Raji (cell line): ENCODE data around the gene SLIT1.

Experiments
- POLR2A ChIP-seq: IDR thresholded peaks from 2 replicates; pipeline ENCODE4 v1.6.1; 2011; ENCODE audit warnings: low read depth, low read length, control low read depth; ENCODE audit not compliant: insufficient read depth

The SLIT1 gene

DNA sequence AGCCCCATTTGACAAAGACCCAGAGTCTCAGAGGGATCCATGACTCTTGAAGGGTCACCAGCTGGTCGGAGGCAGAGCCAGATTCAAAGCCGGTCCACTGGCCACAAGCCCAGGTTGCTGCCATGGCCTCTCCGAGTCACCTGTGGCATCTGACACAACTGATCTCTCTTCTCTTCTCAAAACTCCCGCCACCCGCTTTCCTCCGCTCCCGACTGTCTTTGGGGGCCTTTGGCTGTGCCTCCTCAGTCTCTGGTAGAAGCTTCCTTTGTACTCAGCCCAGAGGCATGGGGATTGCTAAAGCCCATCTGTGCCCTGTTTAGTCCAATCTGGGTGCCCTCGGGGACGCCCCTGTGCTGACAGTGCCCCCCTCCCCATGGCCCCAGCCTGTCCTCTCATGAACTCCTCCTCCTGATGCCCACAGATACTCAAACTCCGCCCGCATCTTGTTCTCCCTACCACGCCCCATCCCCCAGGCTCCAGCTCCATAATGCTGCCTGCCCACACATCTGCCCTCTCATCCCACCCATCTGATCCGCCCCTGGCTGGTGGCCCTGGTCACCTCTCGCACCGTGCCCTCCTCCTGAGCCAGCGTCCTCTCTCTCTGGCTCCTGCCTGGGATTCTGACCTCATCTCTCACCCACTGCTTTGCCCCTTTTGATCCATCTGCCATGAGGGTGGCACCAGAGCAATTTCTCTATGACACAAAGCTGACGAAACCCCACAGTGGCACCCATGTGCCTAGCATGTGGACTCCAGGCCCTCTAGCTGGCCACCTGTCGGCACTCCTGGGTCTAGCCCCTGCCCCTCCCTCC is 150.6 kb downstream of the SLIT1 start:
- no peak for TF ChIP-seq POLR2A

DNA sequence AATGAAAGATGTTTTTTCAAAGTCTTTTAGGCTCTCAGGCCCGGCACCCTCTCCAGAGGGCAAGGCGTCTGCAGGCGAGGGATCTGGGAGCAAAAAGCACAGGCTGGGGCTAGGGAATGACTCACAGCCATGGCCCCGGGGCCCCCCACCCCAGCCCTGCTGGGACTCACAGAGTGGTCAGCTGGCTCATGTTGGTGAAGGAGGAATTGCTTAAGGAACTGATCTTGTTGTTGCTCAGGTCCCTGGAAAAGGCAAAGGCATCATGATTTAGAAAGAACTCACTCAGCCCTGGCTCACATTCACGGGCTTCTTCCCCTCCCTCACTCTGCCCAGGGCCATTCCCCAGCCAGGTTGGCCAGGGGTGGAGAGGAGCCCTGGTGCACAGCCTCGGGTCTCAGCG is 151.5 kb downstream of the SLIT1 start:
- TF ChIP-seq POLR2A, result no peak

DNA sequence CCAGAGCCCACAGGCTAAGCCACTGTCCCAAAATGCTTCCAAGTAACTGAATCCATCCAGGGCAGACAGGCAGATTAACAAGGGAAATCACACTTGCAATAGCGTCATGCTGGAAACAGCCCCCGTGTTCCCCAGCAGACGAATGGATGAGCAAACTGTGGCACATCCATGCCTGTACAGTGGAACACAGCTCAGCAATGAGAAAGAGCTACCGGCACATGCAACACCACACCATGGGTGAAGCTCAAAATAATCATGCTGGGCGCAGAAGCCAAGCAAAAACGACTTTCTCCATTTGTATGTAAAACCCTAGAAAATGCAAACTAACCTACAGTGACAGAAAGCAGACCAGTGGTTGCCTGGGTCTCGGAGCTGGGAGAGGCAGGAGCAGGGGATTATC is 153.1 kb downstream of the SLIT1 start:
- TF ChIP-seq POLR2A, result no peak

DNA sequence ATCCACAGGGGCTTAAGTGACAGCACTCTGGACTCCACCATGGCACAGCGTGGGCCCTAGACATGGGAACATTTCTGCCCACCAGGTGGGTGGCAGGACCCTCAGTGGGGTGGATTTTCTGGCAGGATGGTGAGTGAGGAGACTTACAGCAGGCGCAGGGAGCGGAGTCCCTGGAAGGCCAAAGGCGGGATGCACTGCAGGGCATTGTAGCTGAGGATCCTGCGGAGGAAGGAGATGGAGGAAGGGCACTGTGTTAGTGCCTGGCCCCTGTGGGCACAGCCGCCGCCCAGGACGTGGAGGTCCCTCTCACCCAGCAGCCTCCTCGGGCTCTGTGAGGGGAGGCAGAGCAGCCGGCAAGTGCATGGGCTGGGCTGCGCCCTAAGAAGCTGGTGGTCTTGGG is 154.3 kb downstream of the SLIT1 start:
- TF ChIP-seq POLR2A, result no peak

DNA sequence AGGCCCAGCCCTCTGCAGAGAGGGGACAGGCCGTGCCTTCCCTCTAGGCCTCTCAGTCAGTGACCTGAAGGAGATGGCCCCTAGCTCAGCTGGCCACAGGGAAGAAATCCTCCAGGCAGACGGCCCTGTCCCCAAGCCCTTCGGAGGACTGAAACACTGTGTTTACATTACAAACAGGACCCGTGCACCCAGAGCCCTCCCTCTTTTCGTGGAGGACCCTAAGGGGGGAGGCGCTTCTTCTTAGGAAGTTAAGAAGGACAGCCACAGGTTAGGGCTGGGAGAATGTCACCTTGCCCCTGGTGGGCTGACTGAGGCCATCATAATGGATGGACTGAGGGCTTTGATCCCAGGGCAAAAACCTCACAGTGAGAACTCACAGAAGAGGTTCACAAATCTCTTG is 154.9 kb downstream of the SLIT1 start:
- TF ChIP-seq POLR2A, result no peak

DNA sequence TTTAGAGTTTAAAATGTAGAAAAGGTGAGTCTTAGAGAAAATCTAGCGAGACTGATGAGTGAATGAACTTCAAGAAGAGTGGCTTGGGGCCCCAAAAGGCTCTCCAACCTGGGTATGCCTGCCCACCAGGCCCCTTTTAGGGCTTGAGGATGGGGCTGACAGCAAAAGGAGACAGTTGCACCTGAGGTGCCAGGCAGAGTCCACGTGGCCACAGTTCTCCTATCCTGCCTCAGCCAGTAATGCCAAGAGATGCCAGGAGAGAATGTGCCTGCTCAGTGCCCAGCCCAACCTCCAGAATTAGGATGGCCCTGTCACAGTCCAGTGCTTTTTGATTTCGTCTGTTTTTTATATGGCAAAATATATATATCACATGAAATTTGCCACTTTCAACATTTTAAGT is 156.5 kb downstream of the SLIT1 start:
- no peak for TF ChIP-seq POLR2A

DNA sequence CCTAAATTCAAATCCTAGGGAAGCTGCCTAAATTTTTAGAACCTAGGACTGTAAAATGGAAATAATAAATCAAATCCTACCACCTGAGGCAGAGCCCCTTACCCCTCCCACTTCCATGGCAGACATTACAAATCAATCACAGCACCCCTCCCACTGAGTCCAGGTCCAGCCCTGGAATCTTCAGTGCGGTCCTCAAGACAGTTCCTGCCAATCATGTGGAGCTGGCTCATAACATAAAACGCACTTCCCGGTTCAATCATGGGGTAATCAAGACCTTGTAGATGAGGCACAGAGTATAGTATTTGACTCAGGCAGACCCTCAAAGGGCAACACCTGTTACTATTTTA is 157.0 kb downstream of the SLIT1 start:
- no peak for TF ChIP-seq POLR2A

DNA sequence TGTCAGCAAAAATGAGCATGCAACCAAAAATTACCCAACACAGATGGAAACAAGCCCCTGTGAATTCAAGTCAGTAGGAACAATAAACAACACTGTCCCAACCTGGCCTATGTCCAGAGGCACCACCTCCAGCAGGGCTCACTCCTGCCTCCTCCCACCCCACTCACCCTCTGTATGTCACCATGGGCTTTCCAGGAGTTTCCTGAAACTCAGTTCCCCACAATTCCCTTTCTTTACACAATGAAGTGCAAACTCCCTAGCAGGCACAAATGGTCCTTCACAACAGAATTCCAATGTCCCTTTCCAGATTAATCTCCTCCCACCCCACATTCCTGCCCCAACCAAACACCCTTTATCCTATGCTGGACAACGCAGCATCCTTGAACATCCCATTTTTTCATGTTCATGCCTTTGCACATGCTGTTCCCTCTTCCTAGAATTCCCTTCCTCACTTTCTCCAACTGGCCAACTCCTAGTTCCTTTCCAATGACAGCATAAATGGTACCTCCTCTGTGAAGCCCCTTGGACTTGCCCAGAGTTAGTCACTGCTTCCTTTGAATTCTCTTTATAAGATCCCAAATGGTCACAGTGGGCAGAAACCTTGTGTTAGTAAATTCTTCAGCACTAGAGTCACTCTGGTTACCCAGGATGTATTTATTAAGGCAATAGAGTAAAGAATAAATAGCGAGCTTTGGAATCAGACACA is 157.5 kb downstream of the SLIT1 start:
- TF ChIP-seq POLR2A, result no peak

DNA sequence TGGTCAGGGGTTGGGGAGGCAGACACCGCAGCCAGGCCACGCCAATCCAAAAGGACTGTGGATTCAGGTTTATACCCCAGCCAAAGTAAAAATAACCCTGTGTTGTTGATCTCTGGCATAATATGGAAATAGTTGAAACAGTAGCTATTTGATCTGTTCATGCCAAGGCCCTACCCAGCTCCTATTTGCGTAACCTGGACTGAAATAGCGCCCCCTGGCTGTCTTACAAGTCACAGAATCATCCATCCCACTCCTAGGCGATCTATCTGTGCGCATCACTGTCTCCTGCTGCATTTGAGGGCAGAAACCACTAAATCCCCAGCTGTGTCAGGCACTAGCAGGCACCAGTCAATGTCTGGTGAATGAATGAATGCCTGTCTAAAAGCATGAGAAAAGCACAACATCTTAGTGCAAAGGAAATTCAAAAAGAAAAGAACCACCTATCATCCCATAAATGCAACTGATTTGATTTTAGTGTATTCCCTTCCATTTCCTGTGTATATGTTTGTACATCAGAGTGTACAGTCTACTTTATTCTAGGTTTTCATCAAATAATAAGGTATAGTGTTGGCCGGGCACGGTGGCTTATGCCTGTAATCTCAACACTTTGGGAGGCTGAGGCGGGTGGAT is 160.0 kb downstream of the SLIT1 start:
- no peak for TF ChIP-seq POLR2A

DNA sequence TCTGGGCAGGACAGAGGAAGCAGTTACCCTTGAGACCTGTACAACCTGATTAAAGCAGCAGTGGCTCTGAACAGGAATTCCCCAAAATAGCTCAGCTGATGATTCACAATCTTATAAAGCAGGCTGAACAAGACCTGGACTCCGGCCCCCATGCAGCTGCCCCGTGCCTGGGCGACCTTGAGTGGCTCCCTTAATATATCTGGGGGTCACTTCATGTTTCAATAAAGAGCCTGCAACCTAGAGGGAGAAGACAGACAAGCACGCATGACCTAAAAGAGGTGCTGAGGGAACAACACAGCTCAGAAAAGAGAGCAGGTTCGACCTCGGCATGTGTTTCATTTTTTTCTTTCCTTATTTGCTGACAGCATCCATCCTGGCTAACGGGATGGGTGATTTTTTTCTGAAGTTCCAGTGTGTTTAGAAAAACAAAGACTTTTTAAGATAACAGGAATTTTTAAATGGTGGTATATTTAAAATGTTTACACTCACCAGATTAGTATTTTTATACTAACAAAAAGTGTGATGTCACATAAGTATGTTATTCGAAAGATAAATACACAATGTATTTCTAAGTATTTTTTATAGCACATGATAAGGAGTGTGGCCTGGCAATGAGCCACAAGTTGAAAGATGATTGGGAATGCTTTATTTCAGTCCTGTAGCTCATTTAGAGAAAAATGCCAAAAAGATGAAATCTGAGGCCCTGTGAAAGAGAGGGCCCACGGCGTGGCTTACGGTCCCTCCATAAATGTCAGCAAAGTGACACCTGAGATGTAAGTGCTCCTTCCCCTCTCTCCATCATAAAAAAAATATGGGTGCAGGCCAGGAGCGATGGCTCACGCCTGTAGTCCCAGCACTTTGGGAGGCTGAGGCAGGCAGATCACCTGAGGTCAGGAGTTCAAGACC is 161.3 kb downstream of the SLIT1 start:
- no peak for TF ChIP-seq POLR2A

DNA sequence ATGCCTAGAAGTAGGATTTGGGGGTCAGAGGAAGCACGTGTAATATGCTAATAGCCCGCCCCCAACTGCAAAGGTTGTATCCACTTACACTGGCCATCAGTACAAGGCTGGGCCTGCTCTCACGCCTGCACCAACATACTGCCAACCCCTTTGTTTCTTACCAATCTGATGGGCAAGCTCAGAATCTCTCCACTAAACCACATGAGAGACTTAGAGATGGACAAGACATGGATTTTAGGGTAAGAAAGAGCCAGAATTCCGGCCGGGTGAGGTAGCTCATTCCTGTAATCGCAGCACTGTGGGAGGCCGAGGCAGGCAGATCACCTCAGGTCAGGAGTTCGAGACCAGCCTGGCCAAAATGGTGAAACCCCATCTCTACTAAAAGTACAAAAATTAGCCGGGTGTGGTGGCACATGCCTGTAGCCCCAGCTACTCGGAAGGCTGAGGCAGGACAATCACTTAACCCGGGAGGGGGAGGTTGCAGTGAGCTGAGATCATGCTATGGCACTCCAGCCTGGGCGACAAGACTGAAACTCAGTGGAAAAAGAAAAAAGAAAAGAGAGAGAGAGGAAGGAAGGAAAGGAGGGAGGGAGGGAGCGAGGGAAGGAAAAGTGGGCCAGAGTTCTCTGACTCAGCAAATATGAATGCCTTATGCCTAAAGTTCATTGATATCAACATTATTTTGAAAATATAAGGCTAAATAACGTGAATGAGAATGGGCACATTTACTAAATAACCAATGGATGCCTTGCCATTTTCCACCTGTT is 162.2 kb downstream of the SLIT1 start:
- no peak for TF ChIP-seq POLR2A

DNA sequence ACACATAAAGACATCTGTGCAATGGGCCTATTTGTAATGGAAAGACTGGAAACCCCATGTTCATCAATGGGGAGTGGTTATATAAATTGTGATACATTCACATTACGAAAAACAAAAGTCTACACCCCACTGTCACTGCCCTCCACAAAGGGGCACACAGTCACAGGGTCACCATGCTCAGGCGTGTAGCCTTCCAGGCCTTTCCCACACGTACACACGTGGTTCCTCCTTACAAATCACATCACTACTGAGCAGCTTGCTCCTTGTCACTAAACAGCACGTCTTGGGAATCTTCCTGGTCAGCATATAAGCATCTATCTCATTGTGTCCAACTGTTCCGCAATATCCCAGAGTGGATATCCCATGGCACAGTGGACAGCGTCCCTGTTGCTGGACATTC is 163.1 kb downstream of the SLIT1 start:
- TF ChIP-seq POLR2A, result no peak

DNA sequence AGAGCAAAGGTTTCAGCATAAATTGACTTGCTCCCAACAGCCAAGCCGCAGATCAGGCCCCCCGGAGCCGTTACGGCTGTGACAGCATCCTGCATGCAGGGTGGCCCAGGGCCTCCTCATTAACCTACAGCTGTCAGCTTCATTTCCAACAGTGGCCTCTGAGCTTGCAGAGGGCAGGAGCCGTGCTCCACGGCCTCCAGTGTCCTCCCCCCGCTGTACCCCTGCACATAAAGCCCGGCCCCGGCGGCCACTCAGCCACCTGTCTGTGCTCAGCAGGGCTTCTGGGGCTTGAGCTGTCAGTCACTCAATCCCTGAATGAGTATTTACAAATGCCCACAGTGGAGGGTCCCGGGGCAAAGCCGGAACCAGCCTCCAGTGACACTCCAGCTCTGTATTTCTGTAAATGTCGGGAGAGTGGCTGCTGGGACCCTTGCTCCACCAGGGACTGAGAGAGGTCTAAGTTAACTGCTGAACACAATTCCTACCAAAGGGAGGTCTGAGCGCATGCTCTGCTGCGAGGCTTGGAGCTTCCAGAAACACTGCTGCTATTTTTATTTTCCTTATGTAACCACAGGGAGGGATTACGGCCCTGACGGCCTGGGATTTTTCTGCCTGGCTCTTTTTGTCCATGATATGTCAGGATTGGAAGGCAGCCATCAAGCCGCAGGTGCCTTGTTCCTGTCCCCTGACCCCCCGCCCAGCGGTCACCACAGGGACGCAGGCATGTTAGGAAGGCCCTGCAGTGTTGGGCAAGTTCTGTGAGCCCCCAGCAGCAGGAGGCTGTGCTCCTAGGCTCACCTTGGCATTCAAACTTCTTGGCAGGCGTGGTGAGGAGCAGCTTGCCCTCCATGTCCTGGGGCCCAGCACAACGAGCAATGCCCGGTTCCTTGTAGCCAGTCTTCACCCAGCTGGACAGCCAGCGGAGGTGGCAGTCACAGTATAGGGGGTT is 165.0 kb downstream of the SLIT1 start:
- TF ChIP-seq POLR2A, result no peak

DNA sequence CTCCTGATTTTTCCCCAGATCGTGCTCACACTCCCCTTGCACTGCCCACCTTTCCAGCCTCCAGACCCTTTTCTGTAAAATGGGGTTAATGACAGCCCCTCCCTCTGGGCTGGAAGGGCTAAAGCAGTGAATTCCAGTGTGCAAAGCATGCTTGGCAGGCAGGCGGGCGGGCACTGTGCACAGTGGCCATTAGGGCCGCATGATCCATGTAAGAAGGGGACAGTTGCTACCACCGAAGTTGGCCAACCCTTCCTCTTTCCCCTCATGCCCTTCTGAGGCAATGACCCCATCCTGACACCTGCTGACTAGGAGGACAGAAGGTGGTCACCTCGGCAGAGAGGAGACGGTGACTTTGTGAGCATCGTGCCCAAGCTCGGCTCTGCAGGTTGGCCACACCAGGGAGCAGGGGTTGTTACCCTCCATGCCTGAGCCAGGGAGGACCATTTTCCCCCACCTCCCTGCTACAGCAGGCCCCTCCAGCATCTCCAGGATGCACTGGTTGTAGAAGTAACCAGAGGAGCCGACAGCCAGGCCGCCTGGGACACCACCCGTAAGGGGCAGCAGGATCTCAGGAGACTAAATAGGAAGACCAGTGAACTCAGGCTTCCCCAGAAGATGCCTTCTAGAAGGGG is 166.4 kb downstream of the SLIT1 start:
- no peak for TF ChIP-seq POLR2A
